GM19099 (cell line): Measurements from ENCODE around the gene SNTB2.
A peak's percentile ranks its signal among the peaks of the same experiment; 100 is the strongest.

Source experiments
- POLR2A ChIP-seq: IDR thresholded peaks from 3 replicates; pipeline ENCODE4 v1.6.1; 2011; ENCODE audit warnings: low read depth; ENCODE audit not compliant: insufficient read length; ENCODE audit errors: extremely low read depth

SNTB2 gene

GRCh38 chr16:69330286-69331109 is 143.5 kb downstream of the SNTB2 start, which contains the start of gene PDF:
Gene PDF, minus strand, starts transcription at chr16:69330588. Its CDS starts 18 bp downstream, at chr16:69330570.
- TF ChIP-seq POLR2A: peak; percentile 85

- no peak for TF ChIP-seq POLR2A
These were observed 147.7 kb downstream of the SNTB2 start for GRCh38 chr16:69334696-69335095.

GRCh38 chr16:69338557-69339288 is 151.8 kb downstream of the SNTB2 start:
- TF ChIP-seq POLR2A: no peak

GRCh38 chr16:69339289-69340094 is 152.5 kb downstream of the SNTB2 start, which contains the start of the genes COG8 and NIP7:
Gene COG8, minus strand, starts transcription at chr16:69339564. Its CDS starts 12 bp downstream, at chr16:69339552.
Gene NIP7, plus strand, starts transcription at chr16:69339772. Its CDS starts 58 bp downstream, at chr16:69339830.
- TF ChIP-seq POLR2A: peak; percentile 92

GRCh38 chr16:69340095-69340644 is 153.2 kb downstream of the SNTB2 start:
- TF ChIP-seq POLR2A: no peak

- TF ChIP-seq POLR2A: no peak
These were observed 157.2 kb downstream of the SNTB2 start for GRCh38 chr16:69344171-69344570.

- TF ChIP-seq POLR2A: no peak
These were observed 159.0 kb downstream of the SNTB2 start for GRCh38 chr16:69345923-69346322.

- TF ChIP-seq POLR2A: no peak
These were observed 159.7 kb downstream of the SNTB2 start for GRCh38 chr16:69346683-69347082.

GRCh38 chr16:69348222-69348621 is 161.3 kb downstream of the SNTB2 start:
- TF ChIP-seq POLR2A: no peak

GRCh38 chr16:69349536-69349935 is 162.6 kb downstream of the SNTB2 start:
- no peak for TF ChIP-seq POLR2A

- no peak for TF ChIP-seq POLR2A
These were observed 163.7 kb downstream of the SNTB2 start for GRCh38 chr16:69350536-69351133.

- no peak for TF ChIP-seq POLR2A
These were observed 164.5 kb downstream of the SNTB2 start, which contains the start of gene TMED6 for GRCh38 chr16:69351309-69352027. Gene TMED6, minus strand, starts transcription at chr16:69351786. Its CDS starts 33 bp downstream, at chr16:69351753.
